ENCODE measurements around the gene MPL.

The MPL gene

DNA sequence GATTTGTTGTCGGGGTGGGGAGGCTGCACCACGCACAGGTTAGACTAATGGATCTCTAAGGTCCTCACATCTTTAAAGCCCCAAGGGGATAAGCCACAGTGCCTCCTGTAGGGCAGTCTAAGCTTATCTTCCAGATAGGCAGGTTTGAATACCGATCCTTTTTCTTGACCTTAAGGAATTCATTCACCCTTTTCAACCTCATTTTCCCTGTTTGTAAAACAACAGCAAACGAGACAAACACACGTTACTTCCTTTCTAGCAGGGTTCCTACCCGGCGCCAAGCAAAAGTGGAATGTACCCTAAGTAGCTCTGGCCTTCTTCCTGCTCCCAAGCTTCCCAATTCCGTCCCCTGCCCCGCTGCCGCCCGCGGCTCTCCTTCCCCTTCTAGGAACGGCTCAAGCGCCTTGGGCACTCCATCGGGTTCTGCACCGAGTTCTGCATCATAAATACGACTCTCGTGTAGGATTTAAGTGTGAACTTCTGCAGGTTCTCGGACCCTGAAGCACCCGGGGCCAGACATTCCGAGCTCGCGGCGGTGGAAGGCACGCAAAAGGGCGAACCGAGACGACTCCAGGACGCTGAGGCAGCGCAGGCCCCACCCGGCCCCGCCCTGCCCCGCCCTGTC is 20.6 kb downstream of the MPL start (continued):
- TF ChIP-seq ZNF529 (tag by site-specific recombination; IDR thresholded peaks at IDR 0.05; ENCODE audit: insufficient replicate concordance) (no peak), ZSCAN5A (tag by site-specific recombination; IDR thresholded peaks at IDR 0.05) (no peak), ZNF843 (tag by site-specific recombination; IDR thresholded peaks at IDR 0.05) (peak; percentile 20; the same call in 1 of the 2 replicates), KLF1 (tag by site-specific recombination; IDR thresholded peaks at IDR 0.05) (peak; percentile 97), ZBTB17 (tag by site-specific recombination; IDR thresholded peaks at IDR 0.05) (peak; percentile 94), GFI1B (tag by site-specific recombination; IDR thresholded peaks at IDR 0.05) (no peak), ZNF76 (tag by site-specific recombination; IDR thresholded peaks at IDR 0.05; ENCODE audit: borderline replicate concordance, low read depth) (0 out of 2 replicates have a peak, but pooled peaks have one; percentile 23), ZNF324 (tag by site-specific recombination; IDR thresholded peaks at IDR 0.05) (peak; percentile 28; the same call in 1 of the 2 replicates), ZNF830 (tag by site-specific recombination; IDR thresholded peaks at IDR 0.05; ENCODE audit: low read depth) (no peak), ZNF785 (tag by site-specific recombination; IDR thresholded peaks at IDR 0.05) (peak; percentile 65; the same call in 1 of the 2 replicates), ZNF560 (tag by site-specific recombination; IDR thresholded peaks at IDR 0.05; ENCODE audit: borderline replicate concordance) (no peak), OVOL3 (tag by site-specific recombination; IDR thresholded peaks at IDR 0.05) (no peak), ZNF184 (tag by site-specific recombination; IDR thresholded peaks at IDR 0.05) (no peak), ZNF514 (tag by site-specific recombination; IDR thresholded peaks at IDR 0.05) (no peak), ZNF37A (tag by site-specific recombination; IDR thresholded peaks at IDR 0.05) (no peak), ZNF596 (tag by site-specific recombination; IDR thresholded peaks at IDR 0.05) (no peak), ZNF658 (tag by site-specific recombination; IDR thresholded peaks at IDR 0.05) (no peak), ZNF114 (tag by site-specific recombination; IDR thresholded peaks at IDR 0.05) (no peak), ZNF341 (tag by site-specific recombination; IDR thresholded peaks at IDR 0.05; ENCODE audit: low read depth) (no peak), ZNF521 (tag by site-specific recombination; IDR thresholded peaks at IDR 0.05) (no peak), EGR2 (tag by site-specific recombination; IDR thresholded peaks at IDR 0.05; ENCODE audit: low read depth) (no peak)
- TF ChIP-seq, protein P1, sequence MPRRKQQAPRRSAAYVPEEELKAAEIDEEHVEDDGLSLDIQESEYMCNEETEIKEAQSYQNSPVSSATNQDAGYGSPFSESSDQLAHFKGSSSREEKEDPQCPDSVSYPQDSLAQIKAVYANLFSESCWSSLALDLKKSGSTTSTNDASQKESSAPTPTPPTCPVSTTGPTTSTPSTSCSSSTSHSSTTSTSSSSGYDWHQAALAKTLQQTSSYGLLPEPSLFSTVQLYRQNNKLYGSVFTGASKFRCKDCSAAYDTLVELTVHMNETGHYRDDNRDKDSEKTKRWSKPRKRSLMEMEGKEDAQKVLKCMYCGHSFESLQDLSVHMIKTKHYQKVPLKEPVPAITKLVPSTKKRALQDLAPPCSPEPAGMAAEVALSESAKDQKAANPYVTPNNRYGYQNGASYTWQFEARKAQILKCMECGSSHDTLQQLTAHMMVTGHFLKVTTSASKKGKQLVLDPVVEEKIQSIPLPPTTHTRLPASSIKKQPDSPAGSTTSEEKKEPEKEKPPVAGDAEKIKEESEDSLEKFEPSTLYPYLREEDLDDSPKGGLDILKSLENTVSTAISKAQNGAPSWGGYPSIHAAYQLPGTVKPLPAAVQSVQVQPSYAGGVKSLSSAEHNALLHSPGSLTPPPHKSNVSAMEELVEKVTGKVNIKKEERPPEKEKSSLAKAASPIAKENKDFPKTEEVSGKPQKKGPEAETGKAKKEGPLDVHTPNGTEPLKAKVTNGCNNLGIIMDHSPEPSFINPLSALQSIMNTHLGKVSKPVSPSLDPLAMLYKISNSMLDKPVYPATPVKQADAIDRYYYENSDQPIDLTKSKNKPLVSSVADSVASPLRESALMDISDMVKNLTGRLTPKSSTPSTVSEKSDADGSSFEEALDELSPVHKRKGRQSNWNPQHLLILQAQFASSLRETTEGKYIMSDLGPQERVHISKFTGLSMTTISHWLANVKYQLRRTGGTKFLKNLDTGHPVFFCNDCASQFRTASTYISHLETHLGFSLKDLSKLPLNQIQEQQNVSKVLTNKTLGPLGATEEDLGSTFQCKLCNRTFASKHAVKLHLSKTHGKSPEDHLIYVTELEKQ (tag by site-specific recombination; IDR thresholded peaks at IDR 0.05; ENCODE audit: borderline replicate concordance), result no peak
- TF ChIP-seq, protein P2, sequence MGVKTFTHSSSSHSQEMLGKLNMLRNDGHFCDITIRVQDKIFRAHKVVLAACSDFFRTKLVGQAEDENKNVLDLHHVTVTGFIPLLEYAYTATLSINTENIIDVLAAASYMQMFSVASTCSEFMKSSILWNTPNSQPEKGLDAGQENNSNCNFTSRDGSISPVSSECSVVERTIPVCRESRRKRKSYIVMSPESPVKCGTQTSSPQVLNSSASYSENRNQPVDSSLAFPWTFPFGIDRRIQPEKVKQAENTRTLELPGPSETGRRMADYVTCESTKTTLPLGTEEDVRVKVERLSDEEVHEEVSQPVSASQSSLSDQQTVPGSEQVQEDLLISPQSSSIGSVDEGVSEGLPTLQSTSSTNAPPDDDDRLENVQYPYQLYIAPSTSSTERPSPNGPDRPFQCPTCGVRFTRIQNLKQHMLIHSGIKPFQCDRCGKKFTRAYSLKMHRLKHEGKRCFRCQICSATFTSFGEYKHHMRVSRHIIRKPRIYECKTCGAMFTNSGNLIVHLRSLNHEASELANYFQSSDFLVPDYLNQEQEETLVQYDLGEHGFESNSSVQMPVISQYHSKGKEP (tag by site-specific recombination; IDR thresholded peaks at IDR 0.05), result 0 out of 2 replicates have a peak, but pooled peaks have one; percentile 18
- TF ChIP-seq, protein P3, sequence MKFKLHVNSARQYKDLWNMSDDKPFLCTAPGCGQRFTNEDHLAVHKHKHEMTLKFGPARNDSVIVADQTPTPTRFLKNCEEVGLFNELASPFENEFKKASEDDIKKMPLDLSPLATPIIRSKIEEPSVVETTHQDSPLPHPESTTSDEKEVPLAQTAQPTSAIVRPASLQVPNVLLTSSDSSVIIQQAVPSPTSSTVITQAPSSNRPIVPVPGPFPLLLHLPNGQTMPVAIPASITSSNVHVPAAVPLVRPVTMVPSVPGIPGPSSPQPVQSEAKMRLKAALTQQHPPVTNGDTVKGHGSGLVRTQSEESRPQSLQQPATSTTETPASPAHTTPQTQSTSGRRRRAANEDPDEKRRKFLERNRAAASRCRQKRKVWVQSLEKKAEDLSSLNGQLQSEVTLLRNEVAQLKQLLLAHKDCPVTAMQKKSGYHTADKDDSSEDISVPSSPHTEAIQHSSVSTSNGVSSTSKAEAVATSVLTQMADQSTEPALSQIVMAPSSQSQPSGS (tag by site-specific recombination; IDR thresholded peaks at IDR 0.05; ENCODE audit: low read depth), result no peak
- TF ChIP-seq, protein P4, sequence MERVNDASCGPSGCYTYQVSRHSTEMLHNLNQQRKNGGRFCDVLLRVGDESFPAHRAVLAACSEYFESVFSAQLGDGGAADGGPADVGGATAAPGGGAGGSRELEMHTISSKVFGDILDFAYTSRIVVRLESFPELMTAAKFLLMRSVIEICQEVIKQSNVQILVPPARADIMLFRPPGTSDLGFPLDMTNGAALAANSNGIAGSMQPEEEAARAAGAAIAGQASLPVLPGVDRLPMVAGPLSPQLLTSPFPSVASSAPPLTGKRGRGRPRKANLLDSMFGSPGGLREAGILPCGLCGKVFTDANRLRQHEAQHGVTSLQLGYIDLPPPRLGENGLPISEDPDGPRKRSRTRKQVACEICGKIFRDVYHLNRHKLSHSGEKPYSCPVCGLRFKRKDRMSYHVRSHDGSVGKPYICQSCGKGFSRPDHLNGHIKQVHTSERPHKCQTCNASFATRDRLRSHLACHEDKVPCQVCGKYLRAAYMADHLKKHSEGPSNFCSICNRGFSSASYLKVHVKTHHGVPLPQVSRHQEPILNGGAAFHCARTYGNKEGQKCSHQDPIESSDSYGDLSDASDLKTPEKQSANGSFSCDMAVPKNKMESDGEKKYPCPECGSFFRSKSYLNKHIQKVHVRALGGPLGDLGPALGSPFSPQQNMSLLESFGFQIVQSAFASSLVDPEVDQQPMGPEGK (tag by site-specific recombination; IDR thresholded peaks at IDR 0.05), result no peak
- TF ChIP-seq, protein P5, sequence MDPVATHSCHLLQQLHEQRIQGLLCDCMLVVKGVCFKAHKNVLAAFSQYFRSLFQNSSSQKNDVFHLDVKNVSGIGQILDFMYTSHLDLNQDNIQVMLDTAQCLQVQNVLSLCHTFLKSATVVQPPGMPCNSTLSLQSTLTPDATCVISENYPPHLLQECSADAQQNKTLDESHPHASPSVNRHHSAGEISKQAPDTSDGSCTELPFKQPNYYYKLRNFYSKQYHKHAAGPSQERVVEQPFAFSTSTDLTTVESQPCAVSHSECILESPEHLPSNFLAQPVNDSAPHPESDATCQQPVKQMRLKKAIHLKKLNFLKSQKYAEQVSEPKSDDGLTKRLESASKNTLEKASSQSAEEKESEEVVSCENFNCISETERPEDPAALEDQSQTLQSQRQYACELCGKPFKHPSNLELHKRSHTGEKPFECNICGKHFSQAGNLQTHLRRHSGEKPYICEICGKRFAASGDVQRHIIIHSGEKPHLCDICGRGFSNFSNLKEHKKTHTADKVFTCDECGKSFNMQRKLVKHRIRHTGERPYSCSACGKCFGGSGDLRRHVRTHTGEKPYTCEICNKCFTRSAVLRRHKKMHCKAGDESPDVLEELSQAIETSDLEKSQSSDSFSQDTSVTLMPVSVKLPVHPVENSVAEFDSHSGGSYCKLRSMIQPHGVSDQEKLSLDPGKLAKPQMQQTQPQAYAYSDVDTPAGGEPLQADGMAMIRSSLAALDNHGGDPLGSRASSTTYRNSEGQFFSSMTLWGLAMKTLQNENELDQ (tag by site-specific recombination; IDR thresholded peaks at IDR 0.05; ENCODE audit: low read depth), result no peak

Data from HEK293 (cell line).